Adrenal gland (tissue), 12 donors: ENCODE data around the gene MYCBPAP. TPM values are rescaled to one million over a fixed set of nuclear protein-coding genes. Genes with fewer than 3 reads are reported as not detected.

Source experiments
- DNase-seq, 7 donors: peaks; one replicate each; pipeline ENCODE4 v3.0.0-alpha.2; 2019 to 2020
- H3K27ac ChIP-seq, 5 donors: fragments of 200-600 bp; sonication (generic) in 4 of 5; 1 replicate in 3 of 5; 2 replicates in 2 of 5; pipeline versions ENCODE4 v1.5.1 to v1.8.0; 2016 to 2020; ENCODE audit warnings: mild to moderate bottlenecking in 1 of 5
- H3K27me3 ChIP-seq: fragments of 200-600 bp; 2 replicates; pipeline ENCODE4 v1.8.0; 2021
- H3K36me3 ChIP-seq, 2 donors: fragments of 200-600 bp; replicated peaks in 1 of 2; 1 replicate in 1 of 2; 2 replicates in 1 of 2; pipeline versions ENCODE4 v1.5.1 to v1.8.0; 2018 to 2022
- H3K4me1 ChIP-seq, 2 donors: fragments of 200-600 bp; replicated peaks in 1 of 2; 1 replicate in 1 of 2; 2 replicates in 1 of 2; pipeline versions ENCODE4 v1.5.1 to v1.8.0; 2018 to 2021
- H3K4me3 ChIP-seq, 4 donors: fragments of 200-600 bp; sonication (generic) in 3 of 4; one replicate each; pipeline ENCODE4 v1.5.1; 2016 to 2018
- H3K9me3 ChIP-seq, 3 donors: fragments of 200-600 bp; sonication (generic) in 1 of 3; replicated peaks in 1 of 3; 1 replicate in 2 of 3; 2 replicates in 1 of 3; pipeline versions ENCODE4 v1.5.1 to v1.8.0; 2016 to 2021
- CTCF ChIP-seq, 6 experiments: fragments of 450-650 bp in 4 of 6; fragments of 200-600 bp in 2 of 6; sonication (generic) in 1 of 6; IDR thresholded peaks; 1 replicate in 5 of 6; 2 replicates in 1 of 6; pipeline versions ENCODE4 v1.5.1 to v1.8.0; 2016 to 2021; ENCODE audit warnings: antibody characterized with exemption in 6 of 6, mild to moderate bottlenecking in 2 of 6, moderate library complexity in 1 of 6
- POLR2A ChIP-seq, 2 donors: fragments of 450-650 bp; IDR thresholded peaks; one replicate each; pipeline ENCODE4 v1.6.1; 2017; ENCODE audit warnings: antibody characterized with exemption in 2 of 2, mild to moderate bottlenecking in 2 of 2, moderate library complexity in 1 of 2
- WGBS, 4 donors: extraction: QIAGEN DNeasy Blood & Tissue Kit in 2 of 4; methylation state at CpG; one replicate each; pipeline versions ENCODE4 v1.1.5 to v1.1.7; 2013 to 2017; 5-methylcytosine and 5-hydroxymethylcytosine counted together
- intact Hi-C, 2 donors: fragments of 100-400 bp; cut with DNase I; formaldehyde crosslinking; loops; one replicate each; pipeline versions ENCODE4 v1.14.1 to v1.15.0; 2022 to 2023
- polyA plus RNA-seq, 3 donors: library from polyadenylated mRNA; stranded (reverse); fragments of 200-250 nt in 2 of 3; fragments of 350-450 nt in 1 of 3; fragmentation: Illumina TruSeq in 1 of 3; extraction: RNeasy Lipid Tissue Mini Kit (QIAGEN cat#74804) in 1 of 3; gene quantifications; one replicate each; pipeline ENCODE4 v1.2.3, GENCODE V29; 2013 to 2014
- total RNA-seq, 9 donors: library from RNA; depleted of rRNA in 4 of 9; stranded (reverse); fragments of >200 nt in 4 of 9; fragments of 120-200 nt in 1 of 9; fragmentation: NEBNext Ultra II Directional in 1 of 9; extraction: Animal tissue kit (Norgen Biotek cat#: 25700) in 1 of 9; gene quantifications; one replicate each; pipeline versions ENCODE4 v1.1.0 to v1.2.4, GENCODE V29; 2013 to 2023
- donor health status: healthy with polysubstance abuse.
- donor health status: Bipolar disorder and iron deficiency.
- donor health status: DM: yes; HTN: yes; CAD: no.
- donor health status: DM: no; HTN: no; CAD: no.
- donor health status: DM: no; HTN: no; CAD: no.
- donor health status: DM: yes; HTN: yes; CAD: no.

MYCBPAP gene
- total and polyA plus RNA-seq, 12 donors: 0.12 to 8.9 (median 2.3) TPM; not detected in 1

- Histone ChIP-seq H3K27me3 (no peaks in the 10 kb centered on the region), H3K4me3 (no peak overlapping the region), H3K4me1 (peaks cover 24 to 28% of the 10 kb centered on the region in 2 donors), H3K27ac (peak overlapping the region in 1 of 5 donors; percentile 28), H3K36me3 (no peaks in the 10 kb centered on the region), H3K9me3 (no peaks in the 10 kb centered on the region)
- TF ChIP-seq POLR2A (IDR thresholded peaks at IDR 0.05): no peak
- no peak for TF ChIP-seq CTCF (IDR thresholded peaks at IDR 0.05)
- 85 to 93% (median 89%) methylated on average over 8 of the region's 8 CpGs for WGBS, 4 donors
- intact Hi-C loops: no loop called here
- DNase-seq: no peak
Measured at GRCh38 chr17:50517504-50518383, 9.5 kb downstream of the MYCBPAP start.

- peak in 1 of 2 donors; percentile 27 for TF ChIP-seq POLR2A (IDR thresholded peaks at IDR 0.05)
- TF ChIP-seq CTCF (IDR thresholded peaks at IDR 0.05): no peak
- WGBS, 4 donors: 53 to 62% (median 60%) methylated on average over 13 of the region's 13 CpGs
- Histone ChIP-seq H3K4me3 (no peak overlapping the region), H3K27me3 (no peaks in the 10 kb centered on the region), H3K4me1 (peaks cover 23 to 27% of the 10 kb centered on the region in 2 donors), H3K36me3 (no peaks in the 10 kb centered on the region), H3K9me3 (no peaks in the 10 kb centered on the region), H3K27ac (peak overlapping the region in 3 of 5 donors; percentile 28 to 57 (median 38))
- DNase-seq: peak in 6 of 7 donors; percentile 54 to 66 (median 63)
- intact Hi-C loops: no loop called here
Measured at GRCh38 chr17:50518384-50519023, 10.3 kb downstream of the MYCBPAP start.

GRCh38 chr17:50519141-50519834 is 11.0 kb downstream of the MYCBPAP start:
- H3K4me3 ChIP-seq: no peak overlapping the region
- H3K36me3 ChIP-seq: no peaks in the 10 kb centered on the region
- 85 to 90% (median 85%) methylated on average over 7 to 8 of the region's 8 CpGs for WGBS, 4 donors
- no peak for TF ChIP-seq CTCF (IDR thresholded peaks at IDR 0.05)
- TF ChIP-seq POLR2A (IDR thresholded peaks at IDR 0.05): no peak
- intact Hi-C loops: no loop called here
- peak overlapping the region in 3 of 5 donors; percentile 28 to 57 (median 38) for H3K27ac ChIP-seq
- H3K4me1 ChIP-seq: peaks cover 15 to 19% of the 10 kb centered on the region in 2 donors
- H3K27me3 ChIP-seq: no peaks in the 10 kb centered on the region
- H3K9me3 ChIP-seq: no peaks in the 10 kb centered on the region
- DNase-seq: no peak

- DNase-seq: no peak
- 76 to 88% (median 86%) methylated on average over 2 of the region's 2 CpGs for WGBS, 4 donors
- no peak overlapping the region for H3K27ac ChIP-seq
- no peaks in the 10 kb centered on the region for H3K27me3 ChIP-seq
- TF ChIP-seq POLR2A (IDR thresholded peaks at IDR 0.05): no peak
- TF ChIP-seq CTCF (IDR thresholded peaks at IDR 0.05): no peak
- peaks cover 7% of the 10 kb centered on the region in 2 donors for H3K4me1 ChIP-seq
- H3K36me3 ChIP-seq: no peaks in the 10 kb centered on the region
- H3K9me3 ChIP-seq: no peaks in the 10 kb centered on the region
- H3K4me3 ChIP-seq: no peak overlapping the region
- intact Hi-C loops: no loop called here
Measured at GRCh38 chr17:50520483-50520882, 12.2 kb downstream of the MYCBPAP start.
